ENCODE measurements around the gene ITPRIP. TPM values are rescaled to one million over a fixed set of nuclear protein-coding genes. Genes with fewer than 3 reads are reported as not detected.

ITPRIP gene
- total RNA-seq, 2 donors from 2014 or later, result 4.7 to 7.9 TPM

- Histone ChIP-seq H3K9me3 (no peaks in the 10 kb centered on the region), H3K4me1 (peaks cover 57% of the 10 kb centered on the region), H3K36me3 (replicated peaks in 1 of 2; ENCODE audit: insufficient read depth in 1 of 2, low read depth in 2 of 2) (no peaks in the 10 kb centered on the region), H3K27me3 (no peaks in the 10 kb centered on the region), H3K27ac (peak overlapping the region in 1 of 4 donors; percentile 65), H3K4me3 (no peak overlapping the region)
- DNase-seq, result peak in 1 of 4 donors; percentile 7
- ATAC-seq, result no peak
- intact Hi-C loops (cut with DNase I), result no loop called here
- TF ChIP-seq POLR2A (IDR thresholded peaks at IDR 0.05) (no peak), CTCF (IDR thresholded peaks at IDR 0.05) (no peak)
- 88 to 94% methylated on average over 9 of the region's 9 CpGs for WGBS, 2 donors
Observed at GRCh38 chr10:104326991-104327610, 11.2 kb downstream of the ITPRIP start.

GRCh38 chr10:104325436-104326435 lies 12.5 kb downstream of the ITPRIP start:
- peaks cover 51% of the 10 kb centered on the region for H3K4me1 ChIP-seq
- H3K4me3 ChIP-seq, result no peak overlapping the region
- no peak for ATAC-seq
- intact Hi-C loops (cut with DNase I), result no loop called here
- peak in 1 of 4 donors; percentile 55 for DNase-seq
- H3K36me3 ChIP-seq (replicated peaks in 1 of 2; ENCODE audit: insufficient read depth in 1 of 2, low read depth in 2 of 2), result no peaks in the 10 kb centered on the region
- no peaks in the 10 kb centered on the region for H3K27me3 ChIP-seq
- no peaks in the 10 kb centered on the region for H3K9me3 ChIP-seq
- peak overlapping the region in 2 of 4 donors; percentile 36 to 65 for H3K27ac ChIP-seq
- 72 to 83% methylated on average over 26 to 28 of the region's 28 CpGs for WGBS, 2 donors
- TF ChIP-seq POLR2A (IDR thresholded peaks at IDR 0.05), result no peak
- no peak for TF ChIP-seq CTCF (IDR thresholded peaks at IDR 0.05)

GRCh38 chr10:104324931-104325330 lies 13.3 kb downstream of the ITPRIP start:
- Histone ChIP-seq H3K27me3 (no peaks in the 10 kb centered on the region), H3K4me3 (no peak overlapping the region), H3K36me3 (replicated peaks in 1 of 2; ENCODE audit: insufficient read depth in 1 of 2, low read depth in 2 of 2) (no peaks in the 10 kb centered on the region), H3K27ac (peak overlapping the region in 2 of 4 donors; percentile 36 to 65), H3K9me3 (no peaks in the 10 kb centered on the region), H3K4me1 (peaks cover 44% of the 10 kb centered on the region)
- intact Hi-C loops (cut with DNase I), result no loop called here
- no peak for DNase-seq
- WGBS, 2 donors, result 84 to 91% methylated on average over 10 of the region's 10 CpGs
- no peak for ATAC-seq
- TF ChIP-seq POLR2A (IDR thresholded peaks at IDR 0.05), result no peak
- no peak for TF ChIP-seq CTCF (IDR thresholded peaks at IDR 0.05)

GRCh38 chr10:104324221-104324686 lies 14.0 kb downstream of the ITPRIP start:
- Histone ChIP-seq H3K27me3 (no peaks in the 10 kb centered on the region), H3K27ac (peak overlapping the region in 1 of 4 donors; percentile 65), H3K9me3 (no peaks in the 10 kb centered on the region), H3K4me3 (no peak overlapping the region), H3K4me1 (peaks cover 43% of the 10 kb centered on the region), H3K36me3 (replicated peaks in 1 of 2; ENCODE audit: insufficient read depth in 1 of 2, low read depth in 2 of 2) (no peaks in the 10 kb centered on the region)
- WGBS, 2 donors, result 75 to 80% methylated on average over 9 of the region's 9 CpGs
- ATAC-seq (no peak), DNase-seq (peak in 1 of 4 donors; percentile 52)
- TF ChIP-seq CTCF (IDR thresholded peaks at IDR 0.05) (no peak), POLR2A (IDR thresholded peaks at IDR 0.05) (no peak)
- intact Hi-C loops (cut with DNase I), result no loop called here

All from body of pancreas (tissue), 4 donors.